ENCODE measurements around the gene RAB6D.
"Not testable (repeated sequence)": the region's sequence is repeated elsewhere in the genome, so short reads cannot be mapped to it uniquely, and the experiment has no call there.

The RAB6D gene

DNA sequence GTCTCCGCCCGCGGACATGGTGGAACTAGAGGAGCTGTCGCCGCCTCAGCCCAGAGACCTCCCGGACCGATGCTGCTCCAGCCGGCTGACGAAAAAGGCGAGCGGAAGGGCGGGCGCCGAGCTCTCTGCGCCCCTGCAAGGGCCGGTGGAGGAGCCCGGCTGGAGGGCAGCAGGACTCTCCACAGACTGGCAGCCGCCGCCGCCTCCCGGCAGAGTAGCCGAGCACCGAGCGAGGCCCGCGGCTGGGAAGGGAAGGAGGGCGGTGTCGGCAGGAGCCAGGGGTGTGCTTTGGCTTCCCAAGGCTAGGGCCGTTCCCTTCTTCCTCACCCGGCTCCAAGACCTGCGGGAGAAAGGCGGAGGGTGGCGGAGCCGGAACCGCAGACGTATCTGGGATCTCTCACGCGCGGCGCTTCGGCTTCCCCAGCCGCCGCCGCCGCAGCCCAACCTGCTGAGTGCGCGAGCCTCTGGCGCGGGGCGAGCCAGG, at the start of gene RAB6D:
TSS of gene RAB6D (minus strand) at position 466 of the 484 bp plus-strand sequence. CDS start at position 18, 448 bp downstream.
- FAIRE-seq, result not testable (repeated sequence)

DNA sequence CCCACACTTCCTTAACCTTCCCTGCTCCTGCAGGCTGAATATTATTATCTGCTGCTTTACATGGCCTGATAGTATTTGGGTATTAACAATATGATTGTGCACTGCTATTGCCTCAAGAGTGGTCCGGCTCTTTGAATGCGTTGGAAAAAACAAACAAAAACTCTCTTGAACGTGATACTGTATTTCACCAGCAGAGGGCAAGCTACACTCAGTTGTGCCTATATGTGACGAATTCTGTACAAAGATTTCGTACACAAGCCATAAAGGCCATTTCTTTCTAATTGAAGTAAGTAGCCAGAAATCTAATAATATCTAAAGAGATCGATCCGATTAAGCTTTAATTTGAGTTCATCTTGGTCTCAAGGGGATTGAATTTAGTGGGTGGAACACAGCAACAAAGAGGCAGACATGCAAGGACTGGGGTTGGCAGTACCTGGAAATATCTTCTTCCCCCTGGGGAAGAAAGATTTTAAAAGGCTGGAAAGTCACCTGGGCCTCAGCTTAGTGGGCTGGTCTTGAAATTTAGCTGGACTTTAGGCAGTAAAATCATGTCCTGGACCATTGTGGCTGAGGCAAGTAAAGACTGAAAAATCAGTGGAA, 49.3 kb upstream of the RAB6D start:
- peak; percentile 91 for FAIRE-seq

GRCh38 chr2:131410173-131410572, 46.2 kb upstream of the RAB6D start:
- no peak for FAIRE-seq

DNA sequence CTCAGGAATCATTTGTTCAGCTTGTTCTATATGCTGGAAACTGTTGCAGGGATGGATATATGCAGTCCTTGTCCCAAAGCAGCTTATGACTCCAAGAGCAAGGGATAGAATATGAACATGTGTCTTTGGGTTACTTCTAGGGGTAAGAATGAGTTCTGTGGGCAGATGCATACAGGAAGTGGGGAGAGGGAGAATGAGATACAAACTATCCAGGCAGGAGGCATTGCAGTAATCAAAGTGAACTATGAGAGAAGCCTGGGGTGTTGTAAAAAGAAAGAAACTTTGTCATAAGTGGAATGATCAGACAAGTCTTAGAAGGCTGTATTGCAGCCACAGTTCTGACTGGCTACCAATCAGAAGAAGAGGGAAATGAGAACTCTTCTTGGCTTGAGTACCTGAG, 44.8 kb upstream of the RAB6D start:
- no peak for FAIRE-seq

- FAIRE-seq, result no peak
Observed at GRCh38 chr2:131408207-131408606, 44.2 kb upstream of the RAB6D start.

- no peak for FAIRE-seq
Observed at GRCh38 chr2:131404753-131405152, 40.8 kb upstream of the RAB6D start.

GRCh38 chr2:131402320-131403039, 38.5 kb upstream of the RAB6D start:
- FAIRE-seq, result no peak

GRCh38 chr2:131400849-131401248, 36.9 kb upstream of the RAB6D start:
- FAIRE-seq, result no peak

- FAIRE-seq, result not testable (repeated sequence)
Observed at GRCh38 chr2:131400441-131400840, 36.5 kb upstream of the RAB6D start.

- peak; percentile 30 for FAIRE-seq
Observed at GRCh38 chr2:131396209-131396608, 32.2 kb upstream of the RAB6D start.

GRCh38 chr2:131395024-131395645, 31.2 kb upstream of the RAB6D start:
- not testable (repeated sequence) for FAIRE-seq

DNA sequence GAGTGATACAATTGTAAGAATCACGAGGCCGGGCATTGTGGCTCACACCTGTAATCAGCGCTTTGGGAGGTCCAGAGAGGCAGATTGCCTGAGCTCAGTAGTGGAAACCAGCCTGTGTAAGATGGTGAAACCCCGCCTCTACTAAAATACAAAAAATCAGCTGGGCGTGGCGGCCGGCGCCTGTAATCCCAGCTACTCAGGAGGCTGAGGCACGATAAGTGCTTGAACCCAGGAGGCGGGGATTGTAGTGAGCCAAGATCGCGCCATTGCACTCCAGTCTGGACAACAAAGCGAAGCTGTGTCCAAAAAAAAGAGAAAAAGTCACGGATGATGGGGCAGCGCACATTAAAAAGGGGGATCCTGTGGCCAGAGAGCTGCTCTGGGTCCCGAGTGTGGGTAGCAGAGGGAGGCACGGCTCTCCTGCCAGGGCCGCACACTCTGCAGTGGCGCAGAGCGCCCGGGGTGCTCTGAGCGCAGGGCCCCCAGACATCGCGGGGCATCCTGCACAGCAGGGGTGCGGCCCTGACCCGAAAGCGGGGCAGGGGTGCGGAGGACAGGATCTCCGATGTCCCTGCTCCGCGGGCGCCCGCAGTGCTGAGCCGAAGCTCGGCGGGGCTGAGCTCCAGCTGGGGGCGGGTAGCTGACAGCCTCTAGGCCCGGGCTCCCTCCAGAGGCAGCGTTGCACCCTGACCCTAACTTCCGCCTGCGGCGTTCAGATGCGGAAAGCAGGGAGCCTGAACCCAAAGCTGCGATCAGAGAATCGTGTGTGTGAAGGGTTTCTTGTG, 30.4 kb upstream of the RAB6D start:
- no peak for FAIRE-seq

GRCh38 chr2:131391953-131392352, 28.0 kb upstream of the RAB6D start:
- not testable (repeated sequence) for FAIRE-seq

- not testable (repeated sequence) for FAIRE-seq
Observed at GRCh38 chr2:131391471-131391870, 27.5 kb upstream of the RAB6D start.

- FAIRE-seq, result not testable (repeated sequence)
Observed at GRCh38 chr2:131390495-131391130, 26.6 kb upstream of the RAB6D start.

- no peak for FAIRE-seq
Observed at GRCh38 chr2:131389657-131390056, 25.7 kb upstream of the RAB6D start.

- FAIRE-seq, result not testable (repeated sequence)
Observed at GRCh38 chr2:131388834-131389233, 24.9 kb upstream of the RAB6D start.

GRCh38 chr2:131373111-131373510, 9.1 kb upstream of the RAB6D start:
- FAIRE-seq, result not testable (repeated sequence)

GRCh38 chr2:131369954-131370353, 6.0 kb upstream of the RAB6D start:
- FAIRE-seq, result no peak

DNA sequence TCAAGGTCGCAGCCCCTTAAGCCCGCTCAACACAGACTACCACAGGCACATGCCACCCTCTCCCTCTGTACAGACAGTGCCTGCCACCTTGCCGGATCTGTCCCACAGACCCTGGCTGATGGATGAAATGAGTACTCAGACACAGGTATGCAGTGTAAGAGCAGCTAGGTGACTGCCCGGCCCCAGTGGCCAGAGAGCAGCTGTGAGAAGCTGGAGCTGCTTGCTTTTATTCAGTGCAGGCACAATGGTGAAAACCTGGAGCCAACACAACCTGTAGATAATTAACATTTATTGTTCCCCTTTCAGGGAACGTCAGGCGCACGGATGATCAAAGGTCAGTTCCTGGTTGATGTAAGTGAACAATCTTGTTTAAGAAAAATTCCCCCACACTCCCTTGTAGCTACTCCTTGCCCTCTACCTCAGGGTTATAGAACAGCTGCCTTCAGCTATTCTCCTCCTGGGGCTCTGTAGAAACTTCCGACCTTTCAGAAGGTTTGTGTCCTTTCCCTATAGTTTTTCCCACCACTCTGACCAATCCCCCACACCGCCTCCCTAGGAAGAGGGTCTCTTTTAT, 4.6 kb upstream of the RAB6D start:
- FAIRE-seq, result not testable (repeated sequence)

DNA sequence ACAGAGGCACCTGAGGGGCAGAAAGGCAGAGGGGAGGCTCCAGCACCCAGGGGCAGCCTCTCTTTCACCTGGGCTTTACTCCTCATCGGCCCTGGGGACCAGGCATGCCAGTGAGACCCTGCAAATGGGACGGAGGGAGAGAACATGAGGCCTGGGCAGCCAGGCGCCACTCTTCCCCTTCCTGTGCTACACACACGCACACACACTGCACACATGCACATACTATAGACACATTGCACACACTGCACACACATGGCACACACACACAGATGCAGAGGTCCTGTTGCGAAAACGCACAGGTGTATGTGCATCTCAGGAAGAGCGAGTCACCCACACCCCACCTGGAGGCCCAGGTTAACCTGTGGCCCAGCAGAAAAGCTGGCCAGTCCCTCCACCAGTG, 3.4 kb upstream of the RAB6D start:
- FAIRE-seq, result no peak

DNA sequence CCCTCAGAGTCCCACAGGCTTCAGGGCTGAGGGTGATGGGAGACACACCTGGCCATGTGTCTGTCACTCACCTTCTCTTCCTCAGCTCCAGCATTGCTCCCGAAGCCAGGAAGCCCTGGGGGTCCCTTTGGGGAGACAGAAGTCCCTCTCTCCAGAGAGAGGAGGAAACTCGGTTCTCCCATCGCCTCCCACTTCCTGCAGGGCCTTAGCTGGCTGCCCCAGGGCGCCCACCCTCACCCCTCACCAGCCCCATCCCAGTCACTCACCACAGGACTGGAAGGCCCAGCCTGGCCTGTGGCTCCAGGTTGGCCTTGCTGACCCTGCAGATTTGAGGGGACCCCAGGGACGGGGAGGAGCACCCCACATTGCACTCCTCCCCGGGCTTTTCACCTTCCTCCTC, 2.7 kb upstream of the RAB6D start:
- FAIRE-seq, result no peak

Data from islet of Langerhans (tissue), 1 donor.